Upper lobe of right lung (tissue), 1 donor: ENCODE data around the gene LRMDA. TPM values are rescaled to one million over a fixed set of nuclear protein-coding genes. Genes with fewer than 3 reads are reported as not detected.

Source experiments
- ATAC-seq: fragments of 200-7000 bp; cut with Tn5 transposase; one replicate; pipeline ENCODE4 v1.9.1; 2020; ENCODE audit warnings: mild to moderate bottlenecking, moderate library complexity
- DNase-seq: peaks from one replicate; pipeline ENCODE4 v3.0.0-alpha.2; 2020
- H3K27ac ChIP-seq: fragments of 200-600 bp; one replicate; pipeline ENCODE4 v1.8.0; 2022
- H3K27me3 ChIP-seq: fragments of 200-600 bp; one replicate; pipeline ENCODE4 v1.8.0; 2022; ENCODE audit warnings: mild to moderate bottlenecking
- H3K36me3 ChIP-seq: fragments of 200-600 bp; one replicate; pipeline ENCODE4 v1.8.0; 2022
- H3K4me1 ChIP-seq: fragments of 200-600 bp; one replicate; pipeline ENCODE4 v1.8.0; 2022
- H3K4me3 ChIP-seq: fragments of 200-600 bp; one replicate; pipeline ENCODE4 v1.8.0; 2022; ENCODE audit warnings: mild to moderate bottlenecking
- H3K9me3 ChIP-seq: fragments of 200-600 bp; one replicate; pipeline ENCODE4 v1.8.0; 2022
- intact Hi-C: fragments of 100-400 bp; cut with DNase I; formaldehyde crosslinking; loops from one replicate; pipeline ENCODE4 v1.11.0; 2022
- total RNA-seq: library from RNA; stranded (reverse); fragmentation: NEBNext Ultra II Directional; extraction: Animal tissue kit (Norgen Biotek cat#: 25700); gene quantifications from one replicate; pipeline ENCODE4 v1.2.1, GENCODE V29; 2021
- TF ChIP-seq, protein P1 (sequence below): fragments of 200-600 bp; IDR thresholded peaks from one replicate; pipeline ENCODE4 v1.8.0; 2022; ENCODE audit warnings: antibody characterized with exemption
- donor health status: DM: no; HTN: yes; CAD: no; lungs with severe emphysema.

The LRMDA gene
- total RNA-seq, 1 donor from 2014 or later, result 20.0 TPM

DNA sequence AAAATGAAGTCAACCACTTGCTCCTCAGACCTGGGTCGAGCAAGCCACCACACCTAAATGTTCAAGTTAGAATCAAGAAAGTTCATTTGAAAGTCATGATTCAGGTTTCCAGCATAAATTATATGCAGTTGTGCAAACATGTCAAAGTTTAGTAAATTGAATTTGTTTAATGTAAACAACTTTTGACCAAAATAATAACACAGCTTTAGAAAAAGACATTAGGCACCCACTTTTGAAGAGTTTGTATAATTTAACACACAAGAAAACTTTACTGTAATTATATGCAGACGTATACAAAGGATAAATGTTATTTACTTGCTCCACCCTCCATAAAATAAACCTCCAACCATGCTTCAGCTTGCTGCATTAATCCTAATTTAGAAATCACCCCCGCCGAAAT is 680.0 kb downstream of the LRMDA start:
- no peak for DNase-seq
- intact Hi-C loops, result no loop called here
- Histone ChIP-seq H3K4me3 (no peak overlapping the region), H3K9me3 (no peaks in the 10 kb centered on the region), H3K4me1 (peaks cover 12% of the 10 kb centered on the region), H3K27me3 (no peaks in the 10 kb centered on the region), H3K36me3 (no peaks in the 10 kb centered on the region), H3K27ac (no peak overlapping the region)
- TF ChIP-seq, protein P1, sequence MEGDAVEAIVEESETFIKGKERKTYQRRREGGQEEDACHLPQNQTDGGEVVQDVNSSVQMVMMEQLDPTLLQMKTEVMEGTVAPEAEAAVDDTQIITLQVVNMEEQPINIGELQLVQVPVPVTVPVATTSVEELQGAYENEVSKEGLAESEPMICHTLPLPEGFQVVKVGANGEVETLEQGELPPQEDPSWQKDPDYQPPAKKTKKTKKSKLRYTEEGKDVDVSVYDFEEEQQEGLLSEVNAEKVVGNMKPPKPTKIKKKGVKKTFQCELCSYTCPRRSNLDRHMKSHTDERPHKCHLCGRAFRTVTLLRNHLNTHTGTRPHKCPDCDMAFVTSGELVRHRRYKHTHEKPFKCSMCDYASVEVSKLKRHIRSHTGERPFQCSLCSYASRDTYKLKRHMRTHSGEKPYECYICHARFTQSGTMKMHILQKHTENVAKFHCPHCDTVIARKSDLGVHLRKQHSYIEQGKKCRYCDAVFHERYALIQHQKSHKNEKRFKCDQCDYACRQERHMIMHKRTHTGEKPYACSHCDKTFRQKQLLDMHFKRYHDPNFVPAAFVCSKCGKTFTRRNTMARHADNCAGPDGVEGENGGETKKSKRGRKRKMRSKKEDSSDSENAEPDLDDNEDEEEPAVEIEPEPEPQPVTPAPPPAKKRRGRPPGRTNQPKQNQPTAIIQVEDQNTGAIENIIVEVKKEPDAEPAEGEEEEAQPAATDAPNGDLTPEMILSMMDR, result no peak
- no peak for ATAC-seq

DNA sequence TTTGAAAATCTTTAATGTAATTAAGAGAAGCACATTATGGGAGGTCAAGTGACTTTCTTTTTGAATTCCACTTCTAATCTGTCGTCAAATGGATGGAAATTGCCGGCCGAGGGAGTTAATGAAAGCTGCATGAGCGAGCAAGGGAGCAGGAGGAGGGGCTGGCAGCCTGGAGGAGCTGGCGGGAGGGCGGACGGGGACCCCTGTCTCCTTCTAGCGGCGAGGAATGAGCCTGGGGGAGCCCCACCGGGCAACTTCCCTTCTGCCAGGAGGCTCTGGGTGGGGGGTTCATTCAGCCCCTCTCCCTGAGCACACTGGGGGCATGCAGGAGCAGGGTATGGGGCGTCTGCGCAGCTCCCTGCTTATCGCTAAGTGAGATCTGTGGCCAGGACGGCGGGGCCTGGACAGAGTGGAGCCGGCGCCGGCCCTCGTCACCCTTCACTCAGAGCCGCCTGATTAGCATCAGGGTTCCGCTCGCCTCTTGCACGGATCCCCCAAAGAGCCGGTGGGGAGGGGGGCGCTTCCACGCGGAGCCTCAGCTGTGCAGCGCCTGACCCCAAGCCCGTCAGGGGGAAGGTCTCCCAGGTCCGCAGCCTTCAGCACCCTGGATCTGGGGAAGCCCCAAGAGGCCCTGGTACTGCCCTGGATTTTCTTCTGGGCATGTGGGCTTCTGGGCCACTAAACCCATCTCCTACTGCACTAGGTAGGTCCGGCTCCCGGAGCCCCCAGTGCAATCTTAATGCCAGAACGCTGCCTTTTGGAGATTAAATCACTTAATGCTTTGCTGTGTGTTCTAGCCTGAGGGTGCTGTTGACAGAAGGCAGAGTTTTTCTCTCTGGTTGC is 680.8 kb downstream of the LRMDA start:
- DNase-seq (no peak), ATAC-seq (peak; percentile 22)
- TF ChIP-seq, protein P1, result no peak
- Histone ChIP-seq H3K27ac (no peak overlapping the region), H3K4me3 (peak overlapping the region; percentile 14), H3K36me3 (no peaks in the 10 kb centered on the region), H3K9me3 (no peaks in the 10 kb centered on the region), H3K4me1 (peaks cover 12% of the 10 kb centered on the region), H3K27me3 (no peaks in the 10 kb centered on the region)
- intact Hi-C loops, result no loop called here

DNA sequence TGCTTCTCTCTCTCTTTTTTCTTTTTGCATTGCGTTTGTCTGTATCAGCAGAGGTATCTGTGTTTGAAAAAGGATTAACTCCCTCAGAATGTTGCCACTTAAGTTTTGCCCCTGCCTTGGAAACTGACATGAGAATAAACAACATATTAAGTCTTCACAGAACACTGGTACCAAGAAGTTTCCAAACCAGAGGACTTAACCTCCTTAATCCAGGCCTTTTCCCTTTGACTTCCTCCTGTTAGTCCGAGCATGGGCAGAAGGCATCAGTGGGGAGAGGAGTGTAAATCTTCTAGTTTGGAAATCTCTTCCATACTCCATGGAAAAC is 681.4 kb downstream of the LRMDA start:
- ATAC-seq (no peak), DNase-seq (no peak)
- no peaks in the 10 kb centered on the region for H3K36me3 ChIP-seq
- intact Hi-C loops, result no loop called here
- no peaks in the 10 kb centered on the region for H3K27me3 ChIP-seq
- no peak overlapping the region for H3K4me3 ChIP-seq
- no peaks in the 10 kb centered on the region for H3K9me3 ChIP-seq
- TF ChIP-seq, protein P1, result no peak
- peaks cover 12% of the 10 kb centered on the region for H3K4me1 ChIP-seq
- no peak overlapping the region for H3K27ac ChIP-seq

DNA sequence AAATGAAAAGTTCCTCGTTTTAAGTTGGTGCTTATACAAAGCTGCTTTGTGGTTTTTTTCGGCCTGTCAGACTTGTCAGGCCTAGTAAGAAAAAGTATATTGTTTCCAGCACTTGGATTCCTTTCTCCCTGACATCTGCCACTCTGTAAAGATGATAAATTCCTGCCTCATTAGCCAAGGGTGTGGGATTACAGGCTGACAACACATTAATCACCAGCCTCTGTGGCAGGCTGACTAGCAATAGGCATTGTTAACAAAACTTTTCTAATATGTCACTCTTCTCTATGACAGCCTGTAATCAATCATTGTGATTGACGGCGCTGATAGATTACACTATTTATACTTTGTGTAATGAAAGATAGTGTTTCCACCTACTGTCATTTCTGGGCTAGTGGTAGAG is 682.5 kb downstream of the LRMDA start:
- no peak for ATAC-seq
- no peak for DNase-seq
- intact Hi-C loops, result no loop called here

DNA sequence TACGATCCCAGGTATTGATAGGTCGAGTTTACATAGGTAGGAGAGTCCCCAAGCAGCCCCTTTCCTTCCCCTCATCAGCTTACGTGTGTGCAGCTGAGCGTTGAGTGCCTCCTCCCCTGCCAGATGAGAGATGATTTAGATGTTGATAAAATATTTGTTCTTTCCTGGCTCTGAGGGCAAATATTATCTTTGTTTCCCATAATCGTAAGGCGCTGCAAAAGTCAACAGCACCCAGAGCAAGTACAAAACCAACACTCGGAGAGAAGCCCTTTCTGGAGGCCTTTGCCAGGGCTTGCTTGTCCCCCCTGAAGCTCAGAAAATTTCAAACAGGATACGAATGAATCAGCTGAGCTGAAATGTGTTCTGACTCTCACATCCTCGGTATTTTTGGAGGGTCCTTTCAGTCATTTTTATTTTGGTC is 683.2 kb downstream of the LRMDA start:
- no peak overlapping the region for H3K4me3 ChIP-seq
- no peaks in the 10 kb centered on the region for H3K27me3 ChIP-seq
- DNase-seq (no peak), ATAC-seq (no peak)
- no peak overlapping the region for H3K27ac ChIP-seq
- H3K4me1 ChIP-seq, result no peaks in the 10 kb centered on the region
- no peaks in the 10 kb centered on the region for H3K36me3 ChIP-seq
- no peaks in the 10 kb centered on the region for H3K9me3 ChIP-seq
- TF ChIP-seq, protein P1, result no peak
- intact Hi-C loops, result no loop called here

More for the DNA sequence above, 682.5 kb downstream of the LRMDA start:
- no peak overlapping the region for H3K4me3 ChIP-seq
- H3K27ac ChIP-seq, result no peak overlapping the region
- no peaks in the 10 kb centered on the region for H3K9me3 ChIP-seq
- H3K4me1 ChIP-seq, result peaks cover 5% of the 10 kb centered on the region
- no peaks in the 10 kb centered on the region for H3K36me3 ChIP-seq
- H3K27me3 ChIP-seq, result no peaks in the 10 kb centered on the region
- TF ChIP-seq, protein P1, result no peak

DNA sequence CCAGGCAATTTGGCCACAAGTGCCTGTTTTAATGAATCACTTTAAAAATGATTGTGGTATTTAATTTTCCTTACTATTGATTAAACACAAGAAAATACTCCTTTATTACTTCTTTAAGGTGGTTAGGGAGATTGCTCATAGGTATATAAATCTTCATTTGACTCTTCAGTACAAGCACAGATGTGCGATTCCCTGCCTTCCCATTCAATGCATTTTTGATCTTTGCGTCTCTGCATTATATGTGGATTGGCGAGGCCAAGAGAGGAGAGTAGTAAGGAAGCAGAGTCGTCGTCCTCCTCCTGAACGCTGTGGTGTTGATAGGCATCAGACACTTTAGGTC is 683.7 kb downstream of the LRMDA start:
- H3K9me3 ChIP-seq, result no peaks in the 10 kb centered on the region
- H3K27me3 ChIP-seq, result no peaks in the 10 kb centered on the region
- intact Hi-C loops, result no loop called here
- no peak for ATAC-seq
- TF ChIP-seq, protein P1, result no peak
- no peaks in the 10 kb centered on the region for H3K36me3 ChIP-seq
- H3K4me1 ChIP-seq, result no peaks in the 10 kb centered on the region
- H3K27ac ChIP-seq, result no peak overlapping the region
- DNase-seq, result no peak
- H3K4me3 ChIP-seq, result no peak overlapping the region
